Activated CD4-positive, alpha-beta T cell treated with anti-CD3 and anti-CD28 coated beads, Interleukin-2, amount 50 U/mL, for 16 hours (primary cell): ENCODE data around the gene IL11.
"Not testable (repeated sequence)": the region's sequence is repeated elsewhere in the genome, so short reads cannot be mapped to it uniquely, and the experiment has no call there.

Experiments
- DNase-seq: peaks from one replicate; pipeline ENCODE4 v3.0.0-alpha.2; 2020

Gene IL11

GRCh38 chr19:55370305-55370988 is at the start of gene IL11:
TSS of gene IL11 (minus strand) at chr19:55370463. CDS start at chr19:55370310, 153 bp downstream.
- DNase-seq, result no peak

GRCh38 chr19:55419624-55420236 is 49.5 kb upstream of the IL11 start:
- DNase-seq, result no peak

- DNase-seq, result no peak
Observed at GRCh38 chr19:55419103-55419502, 48.8 kb upstream of the IL11 start.

GRCh38 chr19:55418185-55418584 is 47.9 kb upstream of the IL11 start:
- DNase-seq, result peak; percentile 66

- DNase-seq, result no peak
Observed at GRCh38 chr19:55410168-55410567, 39.9 kb upstream of the IL11 start.

GRCh38 chr19:55409179-55409578 is 38.9 kb upstream of the IL11 start:
- not testable (repeated sequence) for DNase-seq

GRCh38 chr19:55408533-55408872 is 38.2 kb upstream of the IL11 start:
- no peak for DNase-seq

- peak; percentile 99 for DNase-seq
Observed at GRCh38 chr19:55407800-55408532, 37.7 kb upstream of the IL11 start.

GRCh38 chr19:55407550-55407799 is 37.2 kb upstream of the IL11 start, which contains the start of gene UBE2S:
TSS of gene UBE2S (minus strand) at chr19:55407788. CDS start at chr19:55407589, 199 bp downstream.
- DNase-seq, result not testable (repeated sequence)

- no peak for DNase-seq
Observed at GRCh38 chr19:55406826-55407549, 36.7 kb upstream of the IL11 start.

- no peak for DNase-seq
Observed at GRCh38 chr19:55406091-55406825, 36.0 kb upstream of the IL11 start.

- DNase-seq, result no peak
Observed at GRCh38 chr19:55405638-55406037, 35.4 kb upstream of the IL11 start.

- no peak for DNase-seq
Observed at GRCh38 chr19:55402509-55402908, 32.2 kb upstream of the IL11 start.

GRCh38 chr19:55401390-55401789 is 31.1 kb upstream of the IL11 start:
- not testable (repeated sequence) for DNase-seq

- DNase-seq, result no peak
Observed at GRCh38 chr19:55400281-55401087, 30.2 kb upstream of the IL11 start.

GRCh38 chr19:55398200-55398925 is 28.1 kb upstream of the IL11 start:
- peak; percentile 60 for DNase-seq

- DNase-seq, result no peak
Observed at GRCh38 chr19:55392820-55393761, 22.8 kb upstream of the IL11 start.

GRCh38 chr19:55391702-55392615 is 21.7 kb upstream of the IL11 start:
- DNase-seq, result no peak

- no peak for DNase-seq
Observed at GRCh38 chr19:55391191-55391670, 21.0 kb upstream of the IL11 start.
